Neural cell (in vitro differentiated cells): ENCODE data around the gene ASCC2. TPM values are rescaled to one million over a fixed set of nuclear protein-coding genes. Genes with fewer than 3 reads are reported as not detected.

Experiments used
- H2AFZ ChIP-seq: fragments of 200-600, 300-800 bp; sonication (generic), shearing (Covaris generic); 2 replicates; pipeline ENCODE4 v1.6.0; 2014; ENCODE audit warnings: low read depth, mild to moderate bottlenecking, antibody characterized with exemption, low read length, moderate library complexity
- H3F3A ChIP-seq: fragments of 200-600 bp; shearing (Covaris generic); 2 replicates; pipeline ENCODE4 v1.6.1; 2016; ENCODE audit warnings: mild to moderate bottlenecking, moderate library complexity, mixed read lengths, antibody characterized with exemption, low read length; ENCODE audit not compliant: insufficient read depth, poor library complexity, severe bottlenecking
- H3K27ac ChIP-seq: fragments of 200-600, 300-800 bp; sonication (generic), shearing (Covaris generic); 2 replicates; pipeline ENCODE4 v1.5.1; 2014; ENCODE audit warnings: mild to moderate bottlenecking, low read length, moderate library complexity
- H3K27me3 ChIP-seq: fragments of 300-800, 200-600 bp; sonication (generic), shearing (Covaris generic); 2 replicates; pipeline ENCODE4 v1.6.0; 2014; ENCODE audit warnings: mild to moderate bottlenecking, low read depth, low read length, moderate library complexity; ENCODE audit not compliant: insufficient read depth
- H3K36me3 ChIP-seq: fragments of 300-800, 200-600 bp; sonication (generic), shearing (Covaris generic); 2 replicates; pipeline ENCODE4 v1.5.1; 2014; ENCODE audit warnings: mild to moderate bottlenecking, antibody characterized with exemption, low read length, moderate library complexity; ENCODE audit not compliant: insufficient read depth
- H3K4me2 ChIP-seq: fragments of 300-800, 200-600 bp; sonication (generic), shearing (Covaris generic); 2 replicates; pipeline ENCODE4 v1.6.0; 2014; ENCODE audit warnings: mild to moderate bottlenecking, low read length
- H3K4me3 ChIP-seq: fragments of 300-800, 200-600 bp; sonication (generic), shearing (Covaris generic); 2 replicates; pipeline ENCODE4 v1.5.1; 2014; ENCODE audit warnings: mild to moderate bottlenecking, low read length, moderate library complexity
- H3K79me2 ChIP-seq: fragments of 200-600 bp; shearing (Covaris generic); replicated peaks from 2 replicates; pipeline ENCODE4 v1.6.0; 2014; ENCODE audit warnings: mild to moderate bottlenecking, low read length, moderate library complexity; ENCODE audit not compliant: insufficient read depth
- H3K9ac ChIP-seq: fragments of 300-800, 200-600 bp; sonication (generic), shearing (Covaris generic); 2 replicates; pipeline ENCODE4 v1.6.1; 2016; ENCODE audit warnings: mild to moderate bottlenecking, low read length, mixed read lengths
- H3K9me2 ChIP-seq: fragments of 200-600 bp; shearing (Covaris generic); 2 replicates; pipeline ENCODE4 v1.6.1; 2016; ENCODE audit warnings: mild to moderate bottlenecking, low read length, mixed read lengths; ENCODE audit not compliant: insufficient read depth
- H3K9me3 ChIP-seq: fragments of 200-600, 300-800 bp; sonication (generic), shearing (Covaris generic); 2 replicates; pipeline ENCODE4 v1.6.1; 2016; ENCODE audit warnings: mild to moderate bottlenecking, mixed run types, low read length, moderate library complexity, mixed read lengths
- H4K20me1 ChIP-seq: fragments of 200-600 bp; shearing (Covaris generic); 2 replicates; pipeline ENCODE4 v1.6.1; 2016; ENCODE audit warnings: mild to moderate bottlenecking, mixed run types; ENCODE audit not compliant: insufficient read depth
- CTCF ChIP-seq: fragments of 450-650 bp; IDR thresholded peaks from 2 replicates; pipeline ENCODE4 v1.5.1; 2014; ENCODE audit warnings: antibody characterized with exemption, mild to moderate bottlenecking, moderate library complexity; ENCODE audit not compliant: poor library complexity, severe bottlenecking
- EP300 ChIP-seq: fragments of 450-650 bp; conservative IDR thresholded peaks from 2 replicates; pipeline ENCODE4 v1.6.1; 2014; ENCODE audit warnings: antibody characterized with exemption, mild to moderate bottlenecking, moderate library complexity; ENCODE audit not compliant: poor library complexity, severe bottlenecking
- EZH2 ChIP-seq: fragments of 200-600, 300-800 bp; shearing (Covaris generic), sonication (generic); IDR thresholded peaks from 2 replicates; pipeline ENCODE4 v1.6.1; 2014; ENCODE audit warnings: antibody characterized with exemption, low read length, borderline replicate concordance, mild to moderate bottlenecking; ENCODE audit not compliant: insufficient read depth, poor library complexity, severe bottlenecking
- MXI1 ChIP-seq: fragments of 450-650 bp; conservative IDR thresholded peaks from 2 replicates; pipeline ENCODE4 v1.6.1; 2014; ENCODE audit warnings: antibody characterized with exemption, mild to moderate bottlenecking; ENCODE audit not compliant: poor library complexity, severe bottlenecking
- POLR2AphosphoS5 ChIP-seq: IDR thresholded peaks from 2 replicates; pipeline ENCODE4 v1.6.1; 2012
- RAD21 ChIP-seq: fragments of 450-650 bp; conservative IDR thresholded peaks from 2 replicates; pipeline ENCODE4 v1.6.1; 2014; ENCODE audit warnings: antibody characterized with exemption, mild to moderate bottlenecking, moderate library complexity
- REST ChIP-seq: IDR thresholded peaks from 2 replicates; pipeline ENCODE4 v1.6.1; 2012; ENCODE audit warnings: borderline replicate concordance
- SMC3 ChIP-seq: fragments of 450-650 bp; conservative IDR thresholded peaks from 2 replicates; pipeline ENCODE4 v1.6.1; 2014; ENCODE audit warnings: antibody characterized with exemption, mild to moderate bottlenecking, moderate library complexity; ENCODE audit not compliant: poor library complexity
- TAF1 ChIP-seq: IDR thresholded peaks from 2 replicates; pipeline ENCODE4 v1.6.1; 2012; ENCODE audit warnings: low read depth
- polyA plus RNA-seq: library from polyadenylated mRNA; depleted of rRNA; stranded (reverse); fragments of >200 nt; gene quantifications from 2 replicates; pipeline ENCODE4 v1.2.3, GENCODE V29; 2014

The ASCC2 gene
- polyA plus RNA-seq, 1 donor from 2014 or later = 26.2 TPM

- TF ChIP-seq CTCF (no peak), POLR2AphosphoS5 (no peak)
- Histone ChIP-seq H3K9ac (no peak overlapping the region), H3K9me2 (no peaks in the 10 kb centered on the region), H3K27ac (no peak overlapping the region), H3K9me3 (no peaks in the 10 kb centered on the region), H3K36me3 (no peaks in the 10 kb centered on the region), H3F3A (no peaks in the 10 kb centered on the region), H4K20me1 (no peaks in the 10 kb centered on the region), H3K4me3 (no peak overlapping the region), H2AFZ (no peak overlapping the region), H3K4me2 (no peak overlapping the region), H3K27me3 (no peaks in the 10 kb centered on the region), H3K79me2 (no peaks in the 10 kb centered on the region)
These were observed 79.9 kb downstream of the ASCC2 start for GRCh38 chr22:29758068-29758622.

GRCh38 chr22:29757096-29757495 lies 81.0 kb downstream of the ASCC2 start:
- no peaks in the 10 kb centered on the region for H3K36me3 ChIP-seq
- H3F3A ChIP-seq = no peaks in the 10 kb centered on the region
- H2AFZ ChIP-seq = no peak overlapping the region
- no peaks in the 10 kb centered on the region for H3K27me3 ChIP-seq
- H4K20me1 ChIP-seq = no peaks in the 10 kb centered on the region
- TF ChIP-seq POLR2AphosphoS5 = no peak
- TF ChIP-seq RAD21 = no peak
- no peak for TF ChIP-seq CTCF
- TF ChIP-seq MXI1 = no peak
- TF ChIP-seq EZH2 = no peak
- H3K9me2 ChIP-seq = no peaks in the 10 kb centered on the region
- no peaks in the 10 kb centered on the region for H3K9me3 ChIP-seq
- H3K4me2 ChIP-seq = no peak overlapping the region
- H3K9ac ChIP-seq = no peak overlapping the region
- H3K79me2 ChIP-seq = no peaks in the 10 kb centered on the region
- no peak overlapping the region for H3K4me3 ChIP-seq
- H3K27ac ChIP-seq = no peak overlapping the region

GRCh38 chr22:29756341-29756740 lies 81.7 kb downstream of the ASCC2 start:
- H3K4me3 ChIP-seq = no peak overlapping the region
- H3F3A ChIP-seq = no peaks in the 10 kb centered on the region
- H3K27me3 ChIP-seq = no peaks in the 10 kb centered on the region
- no peaks in the 10 kb centered on the region for H3K9me2 ChIP-seq
- no peaks in the 10 kb centered on the region for H3K79me2 ChIP-seq
- no peaks in the 10 kb centered on the region for H4K20me1 ChIP-seq
- TF ChIP-seq MXI1 (no peak), TAF1 (no peak), RAD21 (no peak), EP300 (no peak), CTCF (no peak), REST (no peak), SMC3 (no peak), EZH2 (no peak), POLR2AphosphoS5 (no peak)
- H3K36me3 ChIP-seq = no peaks in the 10 kb centered on the region
- no peak overlapping the region for H3K9ac ChIP-seq
- H3K27ac ChIP-seq = no peak overlapping the region
- H3K9me3 ChIP-seq = no peaks in the 10 kb centered on the region
- H3K4me2 ChIP-seq = no peak overlapping the region
- H2AFZ ChIP-seq = no peak overlapping the region
